HG03439 (cell line): ENCODE results near the gene CTNNA1.
"Not testable (repeated sequence)": the region's sequence is repeated elsewhere in the genome, so short reads cannot be mapped to it uniquely, and the experiment has no call there.

ENCODE experiments used
- ATAC-seq: cut with Tn5 transposase; IDR thresholded peaks from one replicate; pipeline ENCODE4 v1.9.1; 2021; ENCODE audit warnings: mild to moderate bottlenecking, moderate library complexity; ENCODE audit not compliant: unreplicated experiment

Gene CTNNA1

DNA sequence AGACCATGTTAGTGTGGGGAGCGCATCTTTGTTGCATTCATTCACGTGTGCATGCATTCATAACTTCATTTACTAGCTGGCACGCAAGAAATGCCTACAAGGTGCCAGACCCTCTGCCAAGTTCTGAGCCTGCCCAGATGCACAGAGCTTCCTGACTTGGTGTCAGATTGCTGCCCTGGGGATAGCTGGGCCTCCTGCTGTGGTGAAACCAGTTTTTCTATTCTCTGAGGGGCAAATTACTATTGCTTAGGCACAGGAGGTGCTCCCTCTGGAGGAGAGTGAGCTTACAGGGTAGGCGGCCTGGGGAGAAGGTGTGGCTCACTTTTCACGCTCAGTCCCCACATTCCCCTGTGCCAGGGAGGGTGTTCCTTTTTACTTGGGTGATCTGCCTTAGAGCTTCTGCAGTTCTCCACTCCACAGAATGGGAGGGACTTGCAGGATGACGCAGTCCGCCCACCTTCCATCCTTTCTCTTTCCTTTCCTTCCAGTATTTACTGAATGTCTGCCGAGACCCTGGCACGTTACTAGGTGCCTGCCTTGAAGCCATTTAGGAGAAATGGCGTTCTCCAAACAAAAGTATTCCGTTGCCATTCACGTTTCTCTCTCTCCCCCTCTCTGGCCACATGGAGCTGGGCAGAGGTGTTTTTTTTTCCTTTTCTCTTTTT lies 27.9 kb upstream of the CTNNA1 start:
- no peak for ATAC-seq

DNA sequence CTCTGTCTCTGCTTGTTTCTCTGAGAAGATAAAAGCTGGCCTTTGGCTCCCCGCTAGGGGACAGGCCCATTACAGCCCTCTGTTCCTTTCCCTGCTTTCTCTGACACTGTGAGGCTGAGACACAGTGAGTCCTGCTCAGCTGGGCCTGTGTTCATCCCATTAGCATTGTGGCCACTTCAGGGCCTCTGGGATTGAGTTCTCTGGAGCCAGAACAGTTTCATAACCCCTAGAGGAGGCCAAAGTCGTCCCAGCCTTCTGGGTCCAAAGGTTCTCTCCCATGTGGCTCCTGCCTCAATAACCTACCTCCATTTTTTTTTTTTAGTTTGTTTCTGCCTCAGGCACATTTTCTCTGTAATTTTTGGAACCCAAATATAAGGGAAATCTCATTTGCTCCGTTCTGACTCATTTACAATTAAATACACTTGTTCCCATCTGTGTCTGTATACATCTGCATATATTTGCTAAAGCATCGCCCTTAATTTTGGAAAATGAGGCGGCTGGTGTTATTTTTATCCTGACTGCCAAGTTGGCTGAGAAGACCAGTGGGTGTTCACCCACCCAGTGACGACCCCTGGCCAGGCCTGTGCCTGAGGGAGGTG lies 27.3 kb upstream of the CTNNA1 start:
- no peak for ATAC-seq

DNA sequence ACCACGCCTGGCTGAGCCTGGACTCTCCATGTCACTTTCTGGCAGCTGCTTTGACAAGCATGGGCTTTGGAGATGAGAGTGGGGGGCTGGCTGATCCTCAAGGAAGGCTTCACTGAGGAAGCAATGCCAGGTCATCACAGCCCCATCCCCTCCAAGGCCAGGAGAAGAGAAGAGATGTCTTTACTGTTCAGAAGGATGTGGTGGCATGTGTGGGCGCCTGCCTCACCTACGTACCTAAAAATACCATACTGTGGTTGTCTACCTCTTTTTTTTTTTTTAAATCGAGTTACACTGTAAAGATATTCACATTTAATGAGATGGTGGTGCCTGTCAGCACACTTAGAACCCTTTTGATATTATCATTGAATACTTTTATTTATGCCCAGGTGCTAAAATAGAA lies 26.4 kb upstream of the CTNNA1 start:
- no peak for ATAC-seq

DNA sequence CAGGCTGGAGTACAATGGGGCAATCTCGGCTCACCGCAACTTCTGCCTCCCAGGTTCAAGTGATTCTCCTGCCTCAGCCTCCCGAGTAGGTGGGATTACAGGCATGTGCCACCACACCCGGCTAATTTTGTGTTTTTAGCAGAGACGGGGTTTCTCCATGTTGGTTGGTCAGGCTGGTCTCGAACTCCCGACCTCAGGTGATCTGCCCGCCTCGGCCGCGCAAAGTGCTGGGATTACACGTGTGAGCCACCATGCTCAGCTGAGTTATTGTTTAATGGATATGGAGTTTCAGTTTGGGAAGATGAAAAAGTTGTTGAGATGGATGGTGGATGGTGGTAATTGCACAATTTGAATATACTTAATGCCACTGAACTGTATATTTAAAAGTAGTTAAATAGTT lies 22.7 kb upstream of the CTNNA1 start:
- not testable (repeated sequence) for ATAC-seq

DNA sequence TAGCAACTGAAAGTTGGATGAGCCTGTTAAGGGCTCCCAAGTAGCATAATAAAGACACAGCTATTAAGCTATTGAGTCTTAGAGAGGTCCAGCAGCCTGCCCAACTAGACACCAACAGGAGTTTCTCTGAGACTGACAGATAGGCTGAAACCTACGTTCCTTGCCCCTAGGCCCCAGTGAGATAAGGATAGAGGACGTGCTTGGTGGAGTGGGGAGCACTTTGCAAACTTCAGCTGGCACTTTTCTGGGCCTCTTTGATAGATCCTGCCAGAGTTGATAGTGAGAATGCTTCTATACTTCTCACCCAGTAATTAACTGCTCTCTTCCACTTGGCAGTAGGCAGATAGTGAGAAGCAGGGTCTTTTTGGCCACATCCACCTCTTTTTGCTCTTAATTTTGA lies 20.8 kb upstream of the CTNNA1 start:
- ATAC-seq: no peak

DNA sequence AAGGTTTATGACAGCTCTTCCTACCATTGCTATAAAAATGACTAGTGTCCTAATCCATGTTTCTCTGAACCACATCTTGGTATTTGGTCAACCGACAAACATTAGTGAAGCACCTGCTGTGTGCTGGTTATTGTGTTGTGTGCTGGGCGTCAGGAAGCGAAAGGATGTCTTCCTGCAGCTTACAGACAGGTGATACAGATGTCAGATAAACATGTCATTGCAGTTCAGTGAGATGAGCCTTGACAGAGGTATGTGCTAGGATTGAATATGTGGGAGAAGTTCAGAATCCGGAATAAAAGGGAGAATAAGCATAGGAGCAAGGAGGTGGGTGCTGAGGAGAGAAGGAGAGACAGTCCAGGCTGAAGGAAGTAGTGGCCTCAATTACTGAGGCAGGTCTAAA lies 20.3 kb upstream of the CTNNA1 start:
- no peak for ATAC-seq

DNA sequence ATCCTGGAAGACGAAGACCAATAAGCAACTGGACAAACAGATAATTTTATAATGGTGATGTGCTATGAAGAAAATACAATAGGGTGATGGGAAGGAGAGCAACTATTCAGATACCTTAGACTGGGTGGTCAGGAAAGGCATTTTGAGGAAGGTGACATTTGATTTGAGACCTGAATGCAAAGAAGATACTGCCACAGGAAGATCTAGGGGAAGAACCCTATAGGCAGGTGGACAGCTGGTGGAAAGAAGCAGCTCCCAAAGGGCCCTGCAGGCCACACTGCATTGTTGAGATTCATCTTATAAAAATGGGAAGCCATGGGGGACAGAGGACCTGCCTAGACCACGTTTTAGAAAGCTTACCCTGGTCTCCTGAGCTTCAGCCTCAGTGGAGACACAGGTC lies 19.7 kb upstream of the CTNNA1 start:
- ATAC-seq: no peak

DNA sequence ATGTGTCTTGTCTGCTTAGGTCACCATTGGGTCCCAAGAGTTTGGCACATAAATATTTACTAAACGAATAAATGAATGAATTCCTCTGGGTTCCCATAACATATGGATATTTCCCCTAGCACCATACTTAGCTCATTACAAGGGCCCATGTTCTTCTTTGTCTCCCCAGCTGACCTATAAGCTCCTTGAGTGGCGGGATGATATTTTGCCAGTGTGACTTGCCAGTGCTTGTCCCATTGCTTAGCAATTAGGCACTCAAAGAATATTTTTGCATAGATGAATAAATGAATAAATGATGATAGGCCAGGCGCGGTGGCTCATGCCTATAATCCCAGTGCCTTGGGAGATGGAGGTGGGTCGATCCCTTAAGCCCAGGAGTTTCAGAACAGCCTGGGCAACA lies 16.9 kb upstream of the CTNNA1 start:
- no peak for ATAC-seq

DNA sequence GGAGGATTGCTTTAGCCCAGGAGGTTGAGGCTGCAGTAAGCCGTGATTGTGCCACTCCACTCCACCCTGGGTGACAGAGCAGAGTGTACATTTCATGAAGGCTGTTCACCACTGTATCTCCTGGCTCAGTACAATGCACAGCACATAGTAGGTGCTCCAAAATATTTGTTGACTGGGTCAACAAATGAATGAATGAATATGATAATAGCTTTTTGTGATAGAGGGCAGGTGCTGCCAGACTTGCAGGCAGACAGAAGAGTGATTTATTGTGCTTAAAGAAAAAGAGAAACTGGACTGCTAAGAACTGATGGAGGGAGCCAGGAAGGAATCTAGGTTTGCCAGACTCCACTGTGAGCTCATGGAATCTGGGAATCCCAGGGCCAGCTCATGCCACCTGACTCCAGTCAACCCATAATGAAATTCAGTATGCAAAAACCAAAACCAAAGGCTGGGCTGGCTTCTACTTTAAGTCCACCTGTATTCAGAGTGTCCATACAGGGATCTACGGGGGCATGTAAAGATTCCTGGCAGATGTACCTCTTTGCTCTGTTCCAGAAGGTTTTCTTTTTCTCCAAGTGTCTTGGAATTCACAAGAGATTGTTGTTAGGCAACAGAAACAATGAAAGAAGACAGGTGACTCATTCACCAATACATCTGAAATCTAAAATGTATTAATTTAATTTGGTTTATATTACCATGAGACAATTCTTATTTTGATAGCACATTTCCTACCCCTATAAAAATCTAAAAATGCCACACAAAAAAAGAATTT lies 15.5 kb upstream of the CTNNA1 start:
- ATAC-seq: no peak

DNA sequence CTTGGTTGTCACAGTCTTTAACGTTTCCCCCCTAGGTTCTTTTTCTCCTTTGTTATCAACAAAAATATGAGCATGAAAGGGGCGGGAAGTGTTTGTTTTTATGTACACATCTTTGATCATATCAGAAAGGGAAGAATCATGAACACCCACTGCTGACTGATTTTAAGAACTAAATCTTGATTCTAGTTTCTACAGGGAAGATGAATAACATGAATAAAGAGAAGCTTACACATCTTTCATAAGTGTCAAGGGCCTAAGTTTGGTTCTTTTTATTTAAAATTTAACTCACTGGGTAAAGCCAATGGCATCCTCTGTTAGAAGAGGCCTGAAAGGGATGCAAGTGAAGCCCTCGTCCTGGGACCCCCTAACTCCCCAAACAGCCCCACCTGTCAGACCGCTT lies 14.8 kb upstream of the CTNNA1 start:
- no peak for ATAC-seq

DNA sequence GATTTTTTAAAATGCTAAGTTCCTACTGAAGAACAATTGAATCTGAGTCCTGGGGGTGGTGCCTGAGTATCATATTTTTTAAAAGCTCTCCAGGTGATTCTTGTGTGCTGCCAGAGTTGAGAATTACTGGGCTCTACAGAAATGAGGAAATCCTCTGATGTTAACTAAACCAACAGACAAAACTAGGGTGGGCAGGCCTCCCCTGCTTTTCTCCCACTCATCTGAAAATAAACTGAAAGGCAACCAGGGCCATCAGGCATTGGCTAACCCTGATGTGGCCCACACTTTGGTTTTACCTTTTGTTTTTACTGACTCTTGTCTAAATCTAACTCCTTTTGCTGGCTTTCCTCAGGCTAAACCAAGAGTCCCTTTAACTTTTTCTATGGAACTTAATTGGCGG lies 13.3 kb upstream of the CTNNA1 start:
- ATAC-seq: no peak

DNA sequence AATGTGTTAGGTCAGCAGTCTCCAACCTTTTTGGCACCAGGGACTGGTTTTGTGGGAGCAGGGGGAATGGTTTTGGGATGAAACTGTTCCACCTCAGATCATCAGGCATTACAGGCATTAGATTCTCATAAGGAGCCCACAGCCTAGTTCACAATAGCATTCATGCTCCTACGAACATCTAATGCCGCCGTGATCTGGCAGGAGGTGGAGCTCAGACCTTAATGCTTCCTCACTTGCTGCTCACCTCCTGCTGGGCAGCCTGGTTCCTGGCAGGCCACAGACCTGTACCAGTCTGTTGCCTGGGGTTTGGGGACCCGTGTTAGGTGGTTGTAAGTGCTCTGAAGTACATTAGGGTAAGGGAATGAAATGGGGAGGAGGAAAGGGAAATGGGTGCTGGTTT lies 9.7 kb upstream of the CTNNA1 start:
- no peak for ATAC-seq

DNA sequence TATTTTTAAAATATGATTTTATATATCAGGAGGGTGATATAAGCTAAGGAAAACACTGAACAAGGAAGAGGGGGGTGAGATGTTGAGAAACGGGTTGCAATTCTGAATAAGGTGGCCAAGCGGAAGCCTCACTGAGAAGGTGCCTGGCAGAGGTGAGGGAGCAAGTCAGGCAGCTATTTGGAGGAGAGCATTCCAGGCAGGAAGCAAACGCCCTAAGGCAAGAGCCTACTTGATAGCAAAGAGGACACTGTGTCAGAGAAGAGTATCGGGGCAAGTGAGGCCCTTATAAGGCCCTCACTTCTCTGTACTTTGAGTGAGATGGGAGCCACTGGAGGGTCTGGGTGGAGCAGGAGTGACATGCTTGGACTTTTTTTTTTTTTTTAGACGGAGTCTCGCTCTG lies 8.0 kb upstream of the CTNNA1 start:
- ATAC-seq: no peak

DNA sequence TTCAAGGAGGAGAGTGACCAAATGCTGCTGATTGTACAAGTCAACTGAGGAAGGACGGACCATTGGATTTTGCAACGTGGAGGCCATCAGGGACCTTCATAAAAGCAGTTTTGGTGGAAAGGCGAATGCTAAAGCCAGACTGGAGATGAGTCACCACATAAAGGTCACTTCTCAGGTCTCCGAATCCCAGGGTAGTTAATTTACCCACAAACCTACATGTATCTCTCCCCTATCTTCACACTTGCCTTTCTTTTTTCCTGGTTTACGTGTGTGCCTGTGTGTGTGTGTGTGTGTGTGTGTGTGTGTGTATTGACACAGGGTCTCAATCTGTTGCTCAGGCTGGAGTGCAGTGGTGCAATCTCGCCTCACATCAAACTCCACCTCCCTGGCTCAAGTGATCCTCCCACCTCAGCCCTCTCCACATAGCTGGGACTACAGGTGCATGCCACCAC lies 4.6 kb upstream of the CTNNA1 start:
- no peak for ATAC-seq

DNA sequence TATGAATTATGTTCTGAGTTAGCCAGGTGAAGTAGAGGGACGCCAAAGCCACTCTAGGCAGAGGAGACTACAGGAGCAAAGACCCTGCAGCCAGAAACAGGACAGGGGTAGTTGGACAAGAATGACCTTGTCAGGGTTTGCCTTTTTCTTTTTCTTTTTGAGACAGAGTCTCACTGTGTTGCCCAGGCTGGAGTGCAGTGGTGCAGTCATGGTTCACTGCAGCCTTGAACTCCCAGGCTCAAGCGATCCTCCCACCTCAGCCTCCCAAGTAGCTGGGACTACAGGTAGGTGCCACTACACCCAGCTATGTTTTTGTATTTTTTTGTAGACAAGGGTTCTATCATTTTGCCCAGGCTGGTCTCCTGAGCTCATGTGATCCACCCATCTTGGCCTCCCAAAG lies 1.9 kb upstream of the CTNNA1 start:
- ATAC-seq: not testable (repeated sequence)

DNA sequence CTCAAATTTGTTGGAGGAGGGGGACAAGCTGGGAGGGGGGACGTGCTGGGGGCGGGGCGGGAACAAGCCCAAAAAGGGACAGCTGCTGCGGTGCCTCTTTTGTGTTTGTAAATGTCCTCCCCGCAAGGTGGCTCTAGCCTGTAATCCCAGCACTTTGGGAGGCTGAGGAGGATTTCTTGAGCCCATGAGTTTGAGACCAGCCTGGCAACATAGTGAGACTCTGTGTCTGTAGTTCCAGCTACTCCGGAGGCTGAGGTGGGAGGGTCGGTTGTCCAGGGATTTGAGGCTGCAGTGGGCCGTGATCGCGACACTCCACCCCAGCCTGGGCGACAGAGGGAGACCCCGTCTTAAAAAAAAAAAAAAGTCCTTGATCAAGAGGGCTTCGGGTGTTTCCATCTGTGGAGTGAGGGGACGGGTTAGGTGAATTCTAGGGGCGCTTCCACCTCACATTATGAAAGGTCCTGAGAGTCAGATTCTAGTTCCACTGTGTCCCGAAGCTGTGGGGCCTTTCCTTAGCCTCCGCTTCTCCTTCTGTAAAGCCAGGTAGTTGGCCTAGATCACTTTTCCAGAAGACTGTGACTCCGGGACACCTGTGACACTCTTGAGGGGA lies 779 bp upstream of the CTNNA1 start:
- ATAC-seq: no peak

DNA sequence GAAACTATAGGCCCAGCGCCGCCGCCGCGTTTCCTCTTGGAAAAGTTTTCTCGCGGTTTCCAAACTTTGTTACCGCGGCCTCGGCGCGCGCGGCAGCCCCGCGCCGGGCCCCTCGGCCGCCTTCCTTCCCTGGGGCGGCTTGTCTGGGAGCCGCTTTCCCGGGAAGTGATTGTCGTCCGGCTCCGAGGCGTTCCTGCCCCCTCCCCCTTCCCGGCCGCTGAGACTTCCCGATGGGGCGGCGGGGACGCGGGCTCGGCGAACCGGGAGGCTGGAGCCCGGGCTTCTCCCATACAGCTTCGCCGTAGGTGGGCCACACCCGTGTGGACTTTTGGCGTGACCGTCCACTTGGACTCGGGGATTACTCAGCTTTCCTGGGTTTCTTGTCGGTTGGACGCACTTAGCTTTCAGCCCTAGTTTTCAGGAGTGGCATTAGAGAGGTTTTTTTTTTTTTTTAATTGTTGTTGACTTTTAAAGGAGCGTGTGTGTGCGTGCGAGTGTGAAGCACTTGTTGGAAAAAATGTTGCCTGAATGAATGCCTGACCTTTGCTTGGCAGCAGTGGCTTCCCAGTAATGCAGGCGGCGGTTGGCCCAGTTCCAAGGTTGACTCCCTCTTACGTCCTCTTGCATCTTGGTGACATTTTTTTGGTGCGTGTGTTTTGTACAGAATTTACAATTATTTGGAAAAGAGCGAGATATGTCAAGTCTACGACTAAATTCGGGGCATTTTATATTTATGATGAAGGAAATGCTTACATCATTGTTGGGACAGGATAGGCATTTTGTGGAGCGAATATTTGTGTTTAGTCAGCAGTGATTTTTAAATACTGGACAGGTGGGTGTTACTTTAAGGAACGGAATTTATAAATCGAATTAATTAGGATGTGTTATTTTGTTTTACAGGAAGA lies 821 bp downstream of the CTNNA1 start:
- no peak for ATAC-seq

DNA sequence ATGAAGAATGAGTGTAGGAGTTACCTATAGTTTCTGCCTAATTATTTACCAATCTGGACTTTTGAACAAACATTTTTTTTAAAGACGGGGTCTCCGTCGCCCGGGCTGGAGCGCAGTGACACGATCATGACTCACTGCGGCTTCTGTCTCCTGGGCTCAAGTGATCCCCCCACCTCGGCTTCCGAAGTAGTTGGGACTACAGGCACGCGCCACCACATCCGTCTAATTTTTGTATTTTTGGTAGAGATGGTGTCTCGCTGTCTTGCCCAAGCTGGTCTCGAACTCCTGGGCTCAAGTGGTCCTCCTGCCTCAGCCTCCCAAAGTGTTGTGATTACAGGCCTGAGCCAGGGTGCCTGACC lies 1.5 kb downstream of the CTNNA1 start:
- ATAC-seq: no peak

DNA sequence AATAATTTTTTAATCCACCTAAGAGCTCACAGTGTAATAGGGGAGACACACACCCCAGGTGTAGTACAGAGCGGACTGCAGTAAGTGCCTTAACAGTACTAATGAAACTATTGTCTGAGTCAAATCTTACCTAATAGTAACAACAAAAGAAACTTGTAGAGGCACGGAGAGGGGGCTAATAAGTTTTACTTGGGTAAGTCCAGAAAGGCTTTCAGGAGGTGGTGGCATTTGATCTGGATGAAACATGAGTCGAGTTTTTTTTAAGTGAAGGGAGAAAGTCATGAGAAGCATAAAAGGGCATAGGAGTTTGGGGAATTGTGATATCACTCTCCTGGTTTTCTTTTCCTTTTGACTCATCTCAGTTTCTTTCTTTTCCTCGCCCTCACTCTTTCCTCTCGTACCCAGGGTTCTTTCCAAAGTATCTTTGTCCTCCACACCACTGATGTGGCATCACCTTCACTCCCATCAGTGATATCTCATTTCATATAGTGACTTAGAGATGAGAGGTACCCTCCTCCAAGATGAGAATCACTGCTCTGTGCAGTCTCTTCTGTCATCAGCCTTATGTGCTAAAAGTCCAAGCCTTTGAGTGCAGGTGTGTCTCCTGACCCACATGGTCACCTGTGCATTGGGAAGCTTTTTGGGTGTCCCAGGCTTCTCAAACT lies 2.0 kb downstream of the CTNNA1 start:
- no peak for ATAC-seq

DNA sequence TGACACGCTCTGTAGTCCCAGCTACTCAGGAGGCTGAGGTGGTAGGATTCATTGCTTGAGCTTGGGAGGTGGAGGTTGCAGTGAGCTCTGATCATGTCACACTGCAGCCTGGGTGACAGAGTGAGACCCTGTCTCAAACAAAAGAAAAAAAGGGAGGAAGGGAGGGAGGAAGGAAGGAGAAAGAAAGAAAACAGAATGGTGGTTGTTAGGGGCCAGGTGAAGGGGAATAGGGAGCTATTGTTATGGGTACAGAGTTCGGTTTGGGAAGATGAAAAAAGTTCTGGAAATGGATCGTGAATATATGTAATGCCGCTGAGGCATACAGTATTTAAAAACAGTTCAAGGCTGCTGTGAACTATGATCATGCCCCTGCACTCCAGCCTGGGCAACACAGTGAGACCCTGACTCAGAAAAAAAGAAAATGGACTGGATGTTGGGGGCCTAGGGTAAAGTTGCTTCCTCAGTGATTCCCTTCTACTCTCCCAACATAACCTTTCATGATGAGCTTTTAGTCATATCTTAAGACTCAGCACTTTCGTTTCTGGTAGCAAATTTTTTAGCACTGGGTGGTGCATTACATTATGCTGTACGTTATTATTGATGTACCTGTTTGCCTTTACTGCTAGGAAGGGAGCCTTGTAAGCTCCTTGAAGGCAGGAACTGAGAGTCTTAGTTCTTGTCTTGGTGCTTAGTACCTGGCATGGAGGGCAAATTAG lies 4.0 kb downstream of the CTNNA1 start:
- no peak for ATAC-seq
